ENCODE results near the gene MIR17HG. TPM values are rescaled to one million over a fixed set of nuclear protein-coding genes. Genes with fewer than 3 reads are reported as not detected.

Gene MIR17HG
- polyA plus RNA-seq, 1 of the 3 experiments (the other 2 are of a cell fraction), result 0.51 TPM

DNA sequence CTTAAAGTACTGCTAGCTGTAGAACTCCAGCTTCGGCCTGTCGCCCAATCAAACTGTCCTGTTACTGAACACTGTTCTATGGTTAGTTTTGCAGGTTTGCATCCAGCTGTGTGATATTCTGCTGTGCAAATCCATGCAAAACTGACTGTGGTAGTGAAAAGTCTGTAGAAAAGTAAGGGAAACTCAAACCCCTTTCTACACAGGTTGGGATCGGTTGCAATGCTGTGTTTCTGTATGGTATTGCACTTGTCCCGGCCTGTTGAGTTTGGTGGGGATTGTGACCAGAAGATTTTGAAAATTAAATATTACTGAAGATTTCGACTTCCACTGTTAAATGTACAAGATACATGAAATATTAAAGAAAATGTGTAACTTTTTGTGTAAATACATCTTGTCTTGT lies 3.6 kb downstream of the MIR17HG start:
- TF ChIP-seq NRF1 (IDR thresholded peaks at IDR 0.05; ENCODE audit: low read depth, low read length), result no peak
- TF ChIP-seq, protein P1, sequence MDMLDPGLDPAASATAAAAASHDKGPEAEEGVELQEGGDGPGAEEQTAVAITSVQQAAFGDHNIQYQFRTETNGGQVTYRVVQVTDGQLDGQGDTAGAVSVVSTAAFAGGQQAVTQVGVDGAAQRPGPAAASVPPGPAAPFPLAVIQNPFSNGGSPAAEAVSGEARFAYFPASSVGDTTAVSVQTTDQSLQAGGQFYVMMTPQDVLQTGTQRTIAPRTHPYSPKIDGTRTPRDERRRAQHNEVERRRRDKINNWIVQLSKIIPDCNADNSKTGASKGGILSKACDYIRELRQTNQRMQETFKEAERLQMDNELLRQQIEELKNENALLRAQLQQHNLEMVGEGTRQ (IDR thresholded peaks at IDR 0.05; ENCODE audit: borderline replicate concordance, low read depth, low read length), result no peak
- TF ChIP-seq FOXJ3 (CRISPR knock-in tag; IDR thresholded peaks at IDR 0.05), result no peak
- no peak for TF ChIP-seq GABPA (IDR thresholded peaks at IDR 0.05; ENCODE audit: low read depth)
- TF ChIP-seq NFIC (IDR thresholded peaks at IDR 0.05; ENCODE audit: borderline replicate concordance), result no peak
- no peak for TF ChIP-seq RXRA (IDR thresholded peaks at IDR 0.05; ENCODE audit: borderline replicate concordance, low read depth)
- H3K4me3 ChIP-seq (ENCODE audit: low read depth in 2 of 2, low read length in 1 of 2), result peak overlapping the region in 1 of 2 experiments; percentile 87; a peak in 1 of 4 replicates
- 85% methylated on average over 5 of the region's 5 CpGs for WGBS (ENCODE audit: low lambda C conversion rate)
- H3K79me2 ChIP-seq (ENCODE audit: insufficient read depth), result peaks cover 41% of the 10 kb centered on the region
- H3K4me2 ChIP-seq, result peak overlapping the region; percentile 80
- no peak for DNase-seq
- H3K9me2 ChIP-seq, result no peaks in the 10 kb centered on the region
- peaks cover 19% of the 10 kb centered on the region for H3F3A ChIP-seq (replicated peaks; ENCODE audit: insufficient read depth)
- H4K20me1 ChIP-seq (ENCODE audit: insufficient read depth), result peaks cover 35% of the 10 kb centered on the region
- no peak overlapping the region for H3K27ac ChIP-seq (ENCODE audit: low read depth in 2 of 2, low read length in 1 of 2)
- no peaks in the 10 kb centered on the region for H3K9me3 ChIP-seq
- H3K36me3 ChIP-seq (replicated peaks in 1 of 2; ENCODE audit: control insufficient read depth in 1 of 2, insufficient read depth in 2 of 2, low read length in 1 of 2), result peaks cover 59 to 67% of the 10 kb centered on the region in 2 experiments
- POLR2A ChIA-PET, result no interaction called here
- CTCF ChIA-PET, result interaction anchor here (1.3 kb wide), 1 partner anchor 12 kb away, joined by 4 read pairs; no protein-coding TSS in a partner anchor
- H3K4me1 ChIP-seq (ENCODE audit: control insufficient read depth in 1 of 2, insufficient read depth in 2 of 2, low read depth in 1 of 2, low read length in 1 of 2), result peaks cover 13 to 17% of the 10 kb centered on the region in 2 experiments
- no peak overlapping the region for H3K9ac ChIP-seq
- H3K27me3 ChIP-seq (ENCODE audit: insufficient read depth), result peaks cover 6% of the 10 kb centered on the region; the same call in 1 of the 2 replicates
- H2AFZ ChIP-seq (ENCODE audit: low read depth), result no peak overlapping the region

DNA sequence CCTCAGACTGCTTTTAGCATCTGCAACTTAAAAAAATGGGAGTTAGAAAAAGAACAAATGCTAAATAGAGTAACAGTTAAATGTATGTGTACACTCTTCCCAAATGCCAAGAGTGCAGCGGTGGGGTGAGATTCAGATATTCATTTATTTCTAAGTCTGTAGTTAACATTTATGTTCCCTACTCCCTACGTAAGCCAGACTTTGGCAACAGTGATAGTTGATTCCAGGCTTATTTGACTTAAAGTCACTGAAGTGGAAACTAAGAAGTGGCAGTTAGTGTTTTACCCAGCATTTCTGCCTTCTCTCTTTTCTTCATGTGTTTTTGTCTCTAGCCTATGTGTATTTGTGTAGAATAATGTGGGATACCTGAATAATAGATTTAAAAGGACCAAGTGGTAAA lies 4.5 kb downstream of the MIR17HG start:
- DNase-seq, result no peak
- CTCF ChIA-PET, result interaction anchor here (1.3 kb wide), 1 partner anchor 11 kb away, joined by 4 read pairs; no protein-coding TSS in a partner anchor
- 97% methylated on average over 2 of the region's 2 CpGs for WGBS (ENCODE audit: low lambda C conversion rate)
- TF ChIP-seq TAF1 (IDR thresholded peaks at IDR 0.05; ENCODE audit: borderline replicate concordance, low read depth, low read length) (no peak), JUND (IDR thresholded peaks at IDR 0.05) (no peak), ELF1 (IDR thresholded peaks at IDR 0.05) (no peak), NFIC (IDR thresholded peaks at IDR 0.05; ENCODE audit: borderline replicate concordance) (no peak), POLR2AphosphoS5 (IDR thresholded peaks at IDR 0.05; ENCODE audit: low read depth, low read length) (no peak), MEF2A (IDR thresholded peaks at IDR 0.05; ENCODE audit: borderline replicate concordance, low read depth) (no peak), FOXM1 (IDR thresholded peaks at IDR 0.05; ENCODE audit: low read depth) (no peak), SMC3 (IDR thresholded peaks at IDR 0.05; ENCODE audit: low read depth, low read length) (no peak), EZH2phosphoT487 (IDR thresholded peaks at IDR 0.05; ENCODE audit: borderline replicate concordance, low read depth) (no peak), TEAD4 (IDR thresholded peaks at IDR 0.05; ENCODE audit: borderline replicate concordance, insufficient read depth) (no peak), RAD21 (IDR thresholded peaks at IDR 0.05; ENCODE audit: low read length) (no peak), YY1 (IDR thresholded peaks at IDR 0.05; ENCODE audit: low read depth) (no peak), FOSL2 (IDR thresholded peaks at IDR 0.05; ENCODE audit: borderline replicate concordance, low read depth) (no peak)
- TF ChIP-seq, protein P2, sequence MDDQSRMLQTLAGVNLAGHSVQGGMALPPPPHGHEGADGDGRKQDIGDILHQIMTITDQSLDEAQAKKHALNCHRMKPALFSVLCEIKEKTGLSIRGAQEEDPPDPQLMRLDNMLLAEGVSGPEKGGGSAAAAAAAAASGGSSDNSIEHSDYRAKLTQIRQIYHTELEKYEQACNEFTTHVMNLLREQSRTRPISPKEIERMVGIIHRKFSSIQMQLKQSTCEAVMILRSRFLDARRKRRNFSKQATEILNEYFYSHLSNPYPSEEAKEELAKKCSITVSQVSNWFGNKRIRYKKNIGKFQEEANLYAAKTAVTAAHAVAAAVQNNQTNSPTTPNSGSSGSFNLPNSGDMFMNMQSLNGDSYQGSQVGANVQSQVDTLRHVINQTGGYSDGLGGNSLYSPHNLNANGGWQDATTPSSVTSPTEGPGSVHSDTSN (IDR thresholded peaks at IDR 0.05), result no peak
- TF ChIP-seq, protein P3, sequence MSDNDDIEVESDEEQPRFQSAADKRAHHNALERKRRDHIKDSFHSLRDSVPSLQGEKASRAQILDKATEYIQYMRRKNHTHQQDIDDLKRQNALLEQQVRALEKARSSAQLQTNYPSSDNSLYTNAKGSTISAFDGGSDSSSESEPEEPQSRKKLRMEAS (IDR thresholded peaks at IDR 0.05; ENCODE audit: low read depth), result no peak
- TF ChIP-seq, protein P4, sequence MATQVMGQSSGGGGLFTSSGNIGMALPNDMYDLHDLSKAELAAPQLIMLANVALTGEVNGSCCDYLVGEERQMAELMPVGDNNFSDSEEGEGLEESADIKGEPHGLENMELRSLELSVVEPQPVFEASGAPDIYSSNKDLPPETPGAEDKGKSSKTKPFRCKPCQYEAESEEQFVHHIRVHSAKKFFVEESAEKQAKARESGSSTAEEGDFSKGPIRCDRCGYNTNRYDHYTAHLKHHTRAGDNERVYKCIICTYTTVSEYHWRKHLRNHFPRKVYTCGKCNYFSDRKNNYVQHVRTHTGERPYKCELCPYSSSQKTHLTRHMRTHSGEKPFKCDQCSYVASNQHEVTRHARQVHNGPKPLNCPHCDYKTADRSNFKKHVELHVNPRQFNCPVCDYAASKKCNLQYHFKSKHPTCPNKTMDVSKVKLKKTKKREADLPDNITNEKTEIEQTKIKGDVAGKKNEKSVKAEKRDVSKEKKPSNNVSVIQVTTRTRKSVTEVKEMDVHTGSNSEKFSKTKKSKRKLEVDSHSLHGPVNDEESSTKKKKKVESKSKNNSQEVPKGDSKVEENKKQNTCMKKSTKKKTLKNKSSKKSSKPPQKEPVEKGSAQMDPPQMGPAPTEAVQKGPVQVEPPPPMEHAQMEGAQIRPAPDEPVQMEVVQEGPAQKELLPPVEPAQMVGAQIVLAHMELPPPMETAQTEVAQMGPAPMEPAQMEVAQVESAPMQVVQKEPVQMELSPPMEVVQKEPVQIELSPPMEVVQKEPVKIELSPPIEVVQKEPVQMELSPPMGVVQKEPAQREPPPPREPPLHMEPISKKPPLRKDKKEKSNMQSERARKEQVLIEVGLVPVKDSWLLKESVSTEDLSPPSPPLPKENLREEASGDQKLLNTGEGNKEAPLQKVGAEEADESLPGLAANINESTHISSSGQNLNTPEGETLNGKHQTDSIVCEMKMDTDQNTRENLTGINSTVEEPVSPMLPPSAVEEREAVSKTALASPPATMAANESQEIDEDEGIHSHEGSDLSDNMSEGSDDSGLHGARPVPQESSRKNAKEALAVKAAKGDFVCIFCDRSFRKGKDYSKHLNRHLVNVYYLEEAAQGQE (IDR thresholded peaks at IDR 0.05; ENCODE audit: low read depth, low read length), result no peak
- H2AFZ ChIP-seq (ENCODE audit: low read depth), result no peak overlapping the region
- no peaks in the 10 kb centered on the region for H3K9me2 ChIP-seq
- no peaks in the 10 kb centered on the region for H3K9me3 ChIP-seq
- H3K79me2 ChIP-seq (ENCODE audit: insufficient read depth), result peaks cover 41% of the 10 kb centered on the region
- H3K4me1 ChIP-seq (ENCODE audit: control insufficient read depth in 1 of 2, insufficient read depth in 2 of 2, low read depth in 1 of 2, low read length in 1 of 2), result peaks cover 13 to 15% of the 10 kb centered on the region in 2 experiments
- peaks cover under 1% of the 10 kb centered on the region; the same call in 1 of the 2 replicates for H3K27me3 ChIP-seq (ENCODE audit: insufficient read depth)
- POLR2A ChIA-PET, result no interaction called here
- H3K36me3 ChIP-seq (replicated peaks in 1 of 2; ENCODE audit: control insufficient read depth in 1 of 2, insufficient read depth in 2 of 2, low read length in 1 of 2), result peaks cover 62 to 76% of the 10 kb centered on the region in 2 experiments
- peaks cover 35% of the 10 kb centered on the region for H4K20me1 ChIP-seq (ENCODE audit: insufficient read depth)
- H3K4me3 ChIP-seq (ENCODE audit: low read depth in 2 of 2, low read length in 1 of 2), result no peak overlapping the region
- H3K27ac ChIP-seq (ENCODE audit: low read depth in 2 of 2, low read length in 1 of 2), result no peak overlapping the region
- no peak overlapping the region for H3K4me2 ChIP-seq
- H3K9ac ChIP-seq, result 0 out of 2 replicates have a peak overlapping the region, but pooled peaks have one; percentile 14
- peaks cover 18% of the 10 kb centered on the region for H3F3A ChIP-seq (replicated peaks; ENCODE audit: insufficient read depth)

Measured in SK-N-SH (cell line).